Measurements from ENCODE around the gene PHACTR2.

GRCh38 chr6:143718472-143718871, 40.7 kb downstream of the PHACTR2 start:
- TF ChIP-seq CTCF (IDR thresholded peaks at IDR 0.05), result no peak
- TF ChIP-seq POLR2A (IDR thresholded peaks at IDR 0.05), result no peak
